ENCODE results near the gene NSUN6.

The NSUN6 gene

DNA sequence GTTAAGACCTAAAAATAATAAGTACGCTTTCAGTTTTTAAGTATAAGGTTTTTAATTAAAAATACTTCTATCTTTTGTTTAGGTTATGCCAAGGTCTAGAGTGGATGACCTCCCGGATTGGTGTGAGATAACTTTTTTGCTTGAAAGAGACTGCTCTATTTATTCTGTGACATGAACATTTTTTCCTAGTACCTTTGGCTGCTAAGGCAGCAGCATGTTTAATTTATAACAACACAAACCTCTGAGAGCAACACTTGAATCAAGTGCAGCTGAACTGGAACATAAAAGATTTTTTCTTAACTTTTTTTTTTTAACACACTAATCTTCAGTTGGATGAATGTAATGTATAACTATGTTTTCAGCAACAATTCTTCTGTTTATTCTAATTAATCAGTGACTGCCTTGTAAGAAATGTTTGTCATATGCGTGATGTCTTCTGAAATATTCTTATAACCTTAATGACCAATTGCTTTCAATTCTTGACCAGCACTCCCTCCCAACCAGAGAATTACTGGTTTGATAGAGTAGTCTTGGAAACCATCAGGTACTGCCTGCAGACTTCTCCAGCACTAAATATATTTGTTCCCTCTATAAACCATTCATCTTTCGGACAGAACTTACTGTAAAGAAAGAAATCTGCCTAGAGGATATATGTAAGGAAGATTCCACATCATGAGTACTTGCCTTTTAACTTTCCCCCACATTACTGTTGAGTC lies 23.9 kb upstream of the NSUN6 start:
- TF ChIP-seq CTCF (IDR thresholded peaks at IDR 0.05; ENCODE audit: insufficient read depth, missing control alignments) = no peak
- no peak for DNase-seq (ENCODE audit: insufficient read length, low spot score)
- FAIRE-seq = no peak

DNA sequence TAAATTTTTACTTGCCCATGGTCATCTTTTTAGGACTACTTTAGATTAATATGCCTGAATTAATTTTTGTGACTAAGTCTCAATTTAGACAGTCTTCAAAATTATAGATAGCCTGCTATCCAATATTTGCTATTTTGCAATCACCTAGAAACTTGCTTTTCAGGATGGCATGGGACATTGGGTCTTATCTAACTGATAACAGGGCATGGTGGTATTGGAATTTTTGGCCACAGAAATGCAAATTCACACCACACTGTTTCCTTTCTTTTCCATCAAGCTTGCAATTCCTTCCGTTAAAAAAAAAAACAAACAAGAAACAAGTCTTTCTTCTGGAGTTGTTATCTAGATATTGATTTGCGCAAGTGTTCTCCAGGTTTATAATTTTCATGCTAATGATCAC lies 16.6 kb upstream of the NSUN6 start:
- TF ChIP-seq CTCF (IDR thresholded peaks at IDR 0.05; ENCODE audit: insufficient read depth, missing control alignments) = no peak
- no peak for DNase-seq (ENCODE audit: insufficient read length, low spot score)
- FAIRE-seq = no peak

- no peak for FAIRE-seq
- TF ChIP-seq CTCF (IDR thresholded peaks at IDR 0.05; ENCODE audit: insufficient read depth, missing control alignments) = no peak
- DNase-seq (ENCODE audit: insufficient read length, low spot score) = no peak
These were observed 15.4 kb upstream of the NSUN6 start for GRCh38 chr10:18666810-18667209.

DNA sequence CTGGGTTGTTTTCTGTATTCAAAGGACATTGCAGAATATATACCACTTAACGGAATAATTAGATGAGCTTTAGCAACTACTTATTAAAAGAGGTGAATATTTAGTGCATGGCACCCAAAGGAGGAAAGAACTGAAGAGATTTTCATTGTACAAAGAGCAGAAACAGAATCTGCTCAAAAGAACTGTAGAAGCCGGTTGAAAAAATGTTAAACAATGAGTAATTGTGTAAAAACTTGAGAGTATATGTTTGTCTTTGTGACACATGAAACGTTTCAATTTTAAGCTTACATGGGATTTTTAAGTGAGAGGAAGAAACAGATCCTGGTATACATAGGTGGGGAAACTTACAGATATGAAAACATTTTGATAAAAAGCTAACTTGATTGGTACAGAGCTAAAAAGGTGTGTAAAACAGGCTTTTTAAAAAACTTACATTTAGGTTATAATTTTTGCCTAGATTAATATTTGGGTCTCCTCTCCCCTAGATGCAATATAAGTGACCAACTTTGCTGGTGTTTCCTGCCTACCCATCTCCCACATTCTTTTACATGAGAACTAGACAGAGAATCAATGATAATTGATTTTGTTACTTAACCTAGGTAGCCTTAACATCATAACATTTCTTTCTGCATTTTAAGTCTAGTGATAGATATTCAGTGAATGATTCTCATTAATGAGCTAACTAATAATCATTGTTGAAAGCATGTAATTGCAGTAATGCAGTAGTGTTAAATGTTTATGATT lies 14.6 kb upstream of the NSUN6 start:
- no peak for DNase-seq (ENCODE audit: insufficient read length, low spot score)

DNA sequence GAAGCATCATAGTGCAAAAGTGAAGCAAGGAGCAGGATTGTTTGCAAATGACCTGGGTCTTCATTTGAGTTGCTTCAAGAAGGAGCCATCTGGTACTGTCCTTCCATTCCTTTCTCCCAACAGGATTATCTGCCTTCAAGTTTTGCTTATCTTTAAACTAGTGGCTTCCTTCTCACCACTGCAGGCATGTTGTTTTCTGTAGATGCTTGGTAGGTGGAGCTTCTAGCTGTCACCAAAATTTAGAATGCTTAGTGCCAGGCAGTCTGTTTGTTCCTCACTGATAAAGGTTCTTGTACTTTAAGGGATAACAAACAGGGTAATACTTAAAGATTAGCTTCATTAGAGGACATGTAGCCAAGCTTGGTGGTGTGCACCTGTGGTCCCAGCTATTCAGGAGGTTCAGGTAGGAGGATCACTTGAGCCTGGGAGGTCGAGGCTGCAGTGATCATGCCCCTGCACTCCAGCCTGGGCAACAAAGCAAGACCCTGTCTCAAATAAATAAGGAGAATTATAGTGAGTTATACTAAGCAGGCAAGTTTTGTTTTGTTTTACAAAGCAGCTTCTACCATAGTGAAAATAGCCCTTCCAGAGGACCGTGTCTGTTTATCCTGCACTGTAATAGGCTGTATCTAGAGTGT lies 13.6 kb upstream of the NSUN6 start:
- no peak for DNase-seq (ENCODE audit: insufficient read length, low spot score)
- no peak for TF ChIP-seq CTCF (IDR thresholded peaks at IDR 0.05; ENCODE audit: insufficient read depth, missing control alignments)
- no peak for FAIRE-seq

More for the DNA sequence above, 14.6 kb upstream of the NSUN6 start:
- FAIRE-seq = peak; percentile 21
- no peak for TF ChIP-seq CTCF (IDR thresholded peaks at IDR 0.05; ENCODE audit: insufficient read depth, missing control alignments)

- no peak for TF ChIP-seq CTCF (IDR thresholded peaks at IDR 0.05; ENCODE audit: insufficient read depth, missing control alignments)
- FAIRE-seq (no peak), DNase-seq (ENCODE audit: insufficient read length, low spot score) (no peak)
These were observed 9.5 kb upstream of the NSUN6 start for GRCh38 chr10:18660816-18661431.
